GM12872 (cell line): ENCODE results near the gene ADAM12.

ENCODE experiments used
- TF ChIP-seq, protein P1 (sequence below): IDR thresholded peaks from 3 replicates; pipeline ENCODE4 v1.5.1; 2011; ENCODE audit warnings: low read depth, mild to moderate bottlenecking, low read length, moderate library complexity; ENCODE audit not compliant: insufficient read depth

Gene ADAM12

DNA sequence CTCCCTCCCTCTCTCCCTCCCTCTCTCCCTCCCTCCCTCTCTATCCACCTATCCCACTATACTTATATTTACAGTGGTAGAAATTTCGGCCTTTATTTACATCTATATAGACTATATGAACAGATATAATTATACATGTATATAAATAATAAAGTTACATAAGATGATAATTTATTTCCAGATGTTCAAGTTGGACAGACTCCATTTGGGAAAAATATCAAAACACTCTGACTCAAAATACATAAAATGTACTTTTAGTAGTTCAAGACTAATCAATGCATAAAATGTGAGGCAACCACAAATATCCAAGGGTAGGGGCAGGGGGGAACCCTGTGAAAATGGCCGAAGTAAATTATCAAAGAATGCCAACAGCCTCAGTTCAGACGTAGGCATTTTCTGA lies 288.9 kb downstream of the ADAM12 start:
- TF ChIP-seq, protein P1, sequence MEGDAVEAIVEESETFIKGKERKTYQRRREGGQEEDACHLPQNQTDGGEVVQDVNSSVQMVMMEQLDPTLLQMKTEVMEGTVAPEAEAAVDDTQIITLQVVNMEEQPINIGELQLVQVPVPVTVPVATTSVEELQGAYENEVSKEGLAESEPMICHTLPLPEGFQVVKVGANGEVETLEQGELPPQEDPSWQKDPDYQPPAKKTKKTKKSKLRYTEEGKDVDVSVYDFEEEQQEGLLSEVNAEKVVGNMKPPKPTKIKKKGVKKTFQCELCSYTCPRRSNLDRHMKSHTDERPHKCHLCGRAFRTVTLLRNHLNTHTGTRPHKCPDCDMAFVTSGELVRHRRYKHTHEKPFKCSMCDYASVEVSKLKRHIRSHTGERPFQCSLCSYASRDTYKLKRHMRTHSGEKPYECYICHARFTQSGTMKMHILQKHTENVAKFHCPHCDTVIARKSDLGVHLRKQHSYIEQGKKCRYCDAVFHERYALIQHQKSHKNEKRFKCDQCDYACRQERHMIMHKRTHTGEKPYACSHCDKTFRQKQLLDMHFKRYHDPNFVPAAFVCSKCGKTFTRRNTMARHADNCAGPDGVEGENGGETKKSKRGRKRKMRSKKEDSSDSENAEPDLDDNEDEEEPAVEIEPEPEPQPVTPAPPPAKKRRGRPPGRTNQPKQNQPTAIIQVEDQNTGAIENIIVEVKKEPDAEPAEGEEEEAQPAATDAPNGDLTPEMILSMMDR: no peak

DNA sequence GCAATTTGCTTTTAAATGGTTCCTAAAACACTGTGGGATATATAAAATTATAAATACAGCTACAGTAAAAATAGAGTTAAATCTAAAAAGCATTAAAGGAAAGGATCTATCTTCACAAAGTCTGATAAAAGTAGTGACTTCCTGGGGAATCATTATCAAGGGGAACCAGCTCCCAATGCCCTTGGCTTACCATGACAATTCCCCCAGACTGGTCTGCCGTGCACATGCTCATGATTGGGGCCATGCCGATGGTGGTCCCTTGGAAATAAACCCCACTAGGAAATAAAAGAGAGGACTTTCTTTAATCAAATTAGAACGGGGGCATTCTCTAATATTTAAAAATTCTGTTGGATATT lies 290.1 kb downstream of the ADAM12 start:
- TF ChIP-seq, protein P1: no peak

DNA sequence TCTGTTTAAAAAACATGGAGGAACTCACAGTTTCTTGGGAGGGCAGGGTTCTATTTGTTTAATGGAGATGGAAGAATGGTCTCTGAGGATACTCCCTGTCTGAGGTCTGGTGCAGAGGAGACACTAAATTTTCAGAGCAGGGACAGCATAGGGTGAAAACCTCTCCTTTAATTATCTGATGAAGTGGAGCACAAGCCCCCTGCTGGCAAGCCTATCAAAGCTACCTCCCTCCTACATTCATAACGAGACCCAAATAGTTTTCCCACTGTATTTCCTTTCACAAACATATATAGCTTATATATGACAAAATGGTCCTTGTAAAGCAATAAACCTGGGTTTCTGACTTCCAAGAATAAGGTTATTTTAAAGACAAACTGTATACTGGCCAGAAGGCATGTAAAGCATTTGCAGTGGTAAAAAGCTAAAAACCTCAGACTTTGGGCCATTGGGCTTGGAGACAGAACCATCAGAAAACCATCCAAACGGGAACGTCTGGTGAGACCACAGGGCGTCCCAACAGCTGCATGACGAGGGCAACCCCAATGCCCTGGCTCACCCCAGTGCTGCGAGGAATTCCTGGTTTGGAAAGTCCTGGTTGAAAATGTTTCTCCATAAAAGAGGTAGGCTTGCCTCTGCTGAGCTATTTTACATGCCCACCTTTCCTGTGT lies 290.6 kb downstream of the ADAM12 start:
- TF ChIP-seq, protein P1: peak; percentile 43

DNA sequence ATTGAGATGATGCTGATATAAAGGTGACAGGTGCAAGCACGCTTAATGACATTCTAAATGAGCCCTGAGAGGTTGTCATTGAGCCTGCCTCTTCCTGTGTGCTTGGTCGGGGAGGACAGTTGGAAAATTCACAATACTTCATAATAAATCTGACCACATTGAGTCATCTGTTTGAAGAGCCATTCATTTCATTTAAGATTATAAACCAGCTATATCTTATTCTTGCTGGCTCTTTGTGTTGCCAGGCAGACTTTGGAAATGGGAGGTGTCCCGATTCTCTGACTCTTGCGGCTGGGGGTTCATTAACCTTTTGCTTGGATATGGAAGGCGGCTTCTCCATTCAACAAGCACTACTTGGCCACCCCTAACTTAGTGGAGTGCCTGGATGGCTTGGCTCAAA lies 293.7 kb downstream of the ADAM12 start:
- TF ChIP-seq, protein P1: no peak

DNA sequence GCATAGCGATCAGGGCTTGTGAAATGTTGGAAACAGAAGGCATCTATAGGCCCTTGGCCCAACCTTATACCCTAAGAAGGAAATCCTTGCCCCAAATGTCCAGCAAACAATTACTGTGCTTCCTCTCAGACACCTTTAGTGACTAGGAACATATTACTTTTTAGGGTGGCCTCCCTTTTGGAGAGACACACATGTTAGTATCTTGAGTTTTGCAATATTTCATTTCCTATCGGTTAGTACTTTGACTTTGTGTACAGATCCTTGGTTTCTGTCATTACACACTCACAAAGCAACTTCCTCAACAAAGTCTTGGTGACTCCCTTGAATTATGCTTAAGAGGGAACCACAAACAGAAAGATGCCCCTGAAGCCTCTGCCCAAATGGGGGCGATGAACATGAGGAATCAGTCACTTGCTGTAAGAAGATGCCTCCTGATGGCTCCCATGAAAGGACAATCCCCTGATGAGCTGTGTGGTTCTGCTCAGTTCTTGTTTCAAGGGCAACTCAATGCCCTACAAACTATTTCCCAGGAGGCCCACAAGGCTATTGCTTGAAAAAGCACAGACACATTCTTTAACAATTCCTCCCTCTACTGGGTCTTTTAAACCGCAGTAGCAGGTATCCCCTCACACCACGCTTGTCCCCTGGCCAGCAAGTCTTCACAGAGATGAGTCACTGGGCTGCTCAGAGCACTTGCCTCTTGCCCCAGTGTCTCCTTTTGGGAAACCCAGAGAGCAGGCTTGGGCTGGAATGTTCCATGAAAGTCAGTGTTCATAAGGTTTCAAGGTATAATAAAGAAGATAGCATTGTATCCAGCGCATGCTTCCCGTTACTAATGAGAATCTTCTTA lies 295.7 kb downstream of the ADAM12 start:
- TF ChIP-seq, protein P1: no peak

DNA sequence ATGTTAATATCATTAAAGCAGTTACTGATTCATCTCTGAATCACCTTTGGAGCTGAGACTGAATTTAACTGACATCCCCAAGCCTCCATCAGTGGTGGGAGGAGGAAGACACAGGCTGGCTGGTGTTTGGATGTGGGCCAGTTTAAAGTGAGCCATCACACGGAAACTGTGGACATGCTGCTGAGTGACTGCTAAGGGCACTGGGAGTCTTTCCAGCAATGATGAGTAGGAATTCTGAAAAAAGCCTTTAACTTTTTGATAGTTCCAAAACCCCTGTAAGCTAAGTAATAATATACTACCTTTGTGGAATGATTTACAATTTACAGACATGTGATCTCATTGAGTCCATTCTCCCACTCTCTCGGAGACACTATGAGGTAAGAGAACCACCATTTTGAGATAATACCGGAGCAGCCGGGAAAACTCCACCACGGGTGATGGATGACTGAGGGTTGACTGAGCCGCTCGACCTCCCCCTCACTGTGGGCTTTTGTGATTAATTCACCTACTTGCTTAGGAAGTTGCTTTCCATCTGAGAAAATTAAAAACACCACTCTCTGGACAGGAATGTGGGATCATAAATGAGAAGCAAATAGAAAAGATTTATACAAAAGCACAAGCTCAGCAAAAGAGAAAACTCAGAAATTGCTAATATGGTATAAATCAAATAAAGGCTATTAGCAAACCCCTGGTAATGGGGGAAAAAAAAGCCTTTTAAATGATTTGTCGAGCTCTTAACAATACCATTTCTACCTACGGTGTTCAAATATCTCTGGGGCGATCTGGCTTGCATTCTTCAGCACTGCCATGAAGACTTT lies 297.2 kb downstream of the ADAM12 start:
- TF ChIP-seq, protein P1: no peak

DNA sequence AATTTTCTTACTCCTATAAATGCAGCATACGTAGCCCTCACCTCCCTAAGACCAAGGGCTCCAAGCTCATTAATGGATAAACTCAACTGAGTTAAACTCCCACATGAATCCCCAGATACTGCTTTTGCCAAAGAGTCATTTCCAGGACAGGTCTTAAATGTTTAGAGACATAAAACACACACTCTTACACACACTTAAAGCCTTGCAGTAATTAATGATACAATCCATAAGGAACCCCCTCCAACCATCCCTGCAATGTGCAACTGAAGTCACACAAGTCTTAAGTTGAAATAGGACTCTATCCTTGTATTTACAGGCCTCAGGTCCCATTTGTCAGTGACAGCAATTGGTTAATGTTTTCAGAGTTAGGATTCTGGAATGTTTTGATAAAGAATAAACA lies 297.8 kb downstream of the ADAM12 start:
- TF ChIP-seq, protein P1: no peak
